Measurements from ENCODE around the gene CC2D2A.

The CC2D2A gene

DNA sequence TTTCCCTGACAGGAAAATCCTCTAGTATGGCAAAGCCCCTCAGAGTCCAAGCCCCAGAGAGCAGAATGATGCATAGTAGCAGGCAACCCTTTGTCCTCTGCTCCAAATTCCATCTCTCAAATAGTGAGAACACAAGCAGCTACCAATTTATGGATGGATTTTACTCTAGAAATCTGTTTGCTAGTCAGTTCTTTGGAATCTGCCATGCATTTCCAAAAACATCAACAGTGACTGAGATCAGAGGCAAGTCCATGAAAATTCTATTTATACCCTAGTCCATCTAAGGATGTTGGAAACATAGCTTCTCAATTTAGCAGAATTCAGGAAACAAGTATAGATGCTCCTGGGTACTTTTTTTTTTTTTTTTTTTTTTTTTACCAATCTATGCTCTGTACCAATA is 10.0 kb upstream of the CC2D2A start:
- in situ Hi-C loops (cut with HindIII; ENCODE audit: low sequenced_read_pairs), result no loop called here

DNA sequence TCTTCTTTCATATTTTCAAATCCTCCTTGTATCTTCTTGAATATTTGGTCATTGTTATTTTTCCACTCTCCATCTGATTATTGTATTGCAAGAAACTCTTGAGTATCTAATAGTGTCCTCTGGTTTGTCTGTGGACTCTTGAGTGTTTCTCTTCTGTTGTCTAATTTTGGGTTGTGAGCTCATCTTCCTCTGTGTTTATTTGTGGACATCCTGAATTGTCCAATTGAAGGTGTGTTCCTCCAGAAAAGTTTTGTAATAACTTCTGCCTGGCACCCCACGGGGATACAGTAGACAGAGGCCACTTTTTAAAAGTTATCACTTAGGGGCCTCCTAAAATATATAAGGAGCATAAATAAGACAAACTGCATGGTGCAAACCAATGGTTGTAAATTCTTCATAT is 3.1 kb upstream of the CC2D2A start:
- in situ Hi-C loops (cut with HindIII; ENCODE audit: low sequenced_read_pairs), result no loop called here

DNA sequence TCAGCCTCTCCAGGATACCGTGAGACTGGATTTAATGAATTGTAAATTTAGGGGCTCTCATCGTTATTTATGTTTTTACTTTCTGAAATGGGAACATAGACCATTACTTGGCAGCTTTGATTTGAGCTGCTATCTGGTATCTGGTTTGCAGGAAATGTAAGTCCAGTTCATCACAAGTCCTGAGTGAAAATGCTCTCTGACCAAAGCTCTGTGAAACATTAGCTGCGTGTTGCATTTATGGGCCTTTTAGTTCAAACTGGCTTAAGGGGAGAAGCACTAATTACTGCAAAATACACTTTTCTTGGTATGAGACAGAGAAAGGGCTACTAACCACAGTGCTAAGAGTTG is 420 bp downstream of the CC2D2A start:
- in situ Hi-C loops (cut with HindIII; ENCODE audit: low sequenced_read_pairs), result no loop called here

DNA sequence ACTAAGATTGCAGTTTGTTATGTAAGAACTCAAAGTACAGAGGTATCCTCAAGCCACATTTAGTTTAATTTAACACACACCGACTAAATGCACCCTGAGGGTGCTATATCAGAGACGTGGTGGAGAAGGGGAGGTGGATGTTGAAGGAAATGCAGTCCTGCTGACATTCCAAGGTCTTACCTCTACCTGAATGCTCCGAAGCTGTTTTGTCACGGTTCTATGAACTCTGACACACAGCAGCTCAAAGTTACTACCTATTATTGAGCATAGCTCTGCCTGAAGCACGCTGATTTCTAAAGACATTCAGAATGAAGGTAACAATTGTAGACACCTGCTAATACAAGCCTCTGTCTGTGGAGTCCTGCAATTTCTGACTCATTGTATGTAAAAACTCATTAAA is 6.7 kb downstream of the CC2D2A start:
- in situ Hi-C loops (cut with HindIII; ENCODE audit: low sequenced_read_pairs), result no loop called here

DNA sequence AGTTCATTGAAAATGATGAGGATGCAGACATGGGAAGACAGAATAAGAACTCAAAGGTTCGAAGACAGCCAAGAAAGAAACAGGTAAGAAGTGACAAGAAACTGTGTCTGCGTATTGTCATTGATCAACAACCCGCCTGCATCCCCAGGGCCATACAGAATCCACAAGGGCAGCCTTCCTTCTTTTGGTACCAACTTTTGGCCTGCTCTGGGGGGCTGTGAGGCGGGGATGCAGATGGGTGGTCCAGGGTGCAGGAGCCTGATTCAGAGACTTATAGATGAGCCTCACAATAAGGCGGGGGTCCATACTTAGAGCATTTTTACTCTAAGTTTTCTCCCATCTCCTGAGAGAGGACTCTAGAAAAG is 9.0 kb downstream of the CC2D2A start:
- in situ Hi-C loops (cut with HindIII; ENCODE audit: low sequenced_read_pairs), result no loop called here

DNA sequence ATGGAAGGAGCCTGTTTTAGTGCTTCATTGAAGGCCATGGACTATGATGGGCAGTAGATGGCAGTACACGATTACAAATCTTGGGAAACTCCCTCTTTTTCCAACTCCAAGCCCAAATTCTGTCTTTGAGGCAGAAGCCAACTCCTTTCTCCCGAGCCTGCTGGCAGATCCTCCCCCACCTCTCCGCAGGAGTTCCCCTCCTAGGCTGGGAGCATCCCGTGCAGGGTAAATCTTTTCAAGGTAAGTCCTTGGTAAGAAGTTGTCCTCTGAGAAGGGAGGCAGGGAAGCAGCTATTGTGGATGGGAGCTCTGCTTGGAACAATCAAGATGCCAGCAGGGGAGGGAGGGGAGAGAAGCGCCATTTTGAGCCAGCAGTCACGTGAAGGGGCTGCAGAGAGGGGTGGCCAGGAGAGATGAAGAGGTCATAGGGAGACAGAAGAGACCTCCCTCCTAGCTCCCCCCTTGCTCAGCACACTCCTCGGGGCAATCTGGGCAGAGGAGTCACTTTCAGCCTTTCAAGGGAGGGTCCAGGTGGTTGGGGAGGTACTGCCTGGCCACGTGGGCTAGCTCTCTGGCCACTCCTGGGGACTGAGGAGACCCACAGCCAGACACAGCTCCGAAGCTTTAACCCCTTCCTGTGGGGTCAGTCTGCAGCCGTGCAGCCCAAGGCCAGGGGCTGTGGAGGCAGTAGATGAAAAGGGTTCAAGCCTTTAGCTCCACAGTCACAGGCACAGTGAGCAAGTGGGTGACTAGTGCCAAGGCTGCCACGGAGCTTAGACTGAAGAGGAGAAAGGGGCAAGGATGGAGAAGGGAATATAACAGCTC is 9.6 kb downstream of the CC2D2A start:
- in situ Hi-C loops (cut with HindIII; ENCODE audit: low sequenced_read_pairs), result no loop called here

DNA sequence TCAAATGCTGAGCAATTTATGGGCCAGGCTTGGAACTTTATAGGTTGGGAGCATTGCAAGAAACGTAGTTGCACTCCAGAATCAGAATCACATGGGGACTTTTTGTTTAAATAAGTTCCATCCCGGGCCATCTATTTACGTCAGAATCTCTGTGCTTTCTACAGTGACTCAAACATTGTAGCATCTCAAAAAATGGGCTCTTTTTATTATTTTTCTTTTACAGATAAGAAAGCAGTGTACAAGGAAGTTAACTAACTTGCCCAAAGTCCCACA is 10.2 kb downstream of the CC2D2A start:
- in situ Hi-C loops (cut with HindIII; ENCODE audit: low sequenced_read_pairs), result no loop called here

DNA sequence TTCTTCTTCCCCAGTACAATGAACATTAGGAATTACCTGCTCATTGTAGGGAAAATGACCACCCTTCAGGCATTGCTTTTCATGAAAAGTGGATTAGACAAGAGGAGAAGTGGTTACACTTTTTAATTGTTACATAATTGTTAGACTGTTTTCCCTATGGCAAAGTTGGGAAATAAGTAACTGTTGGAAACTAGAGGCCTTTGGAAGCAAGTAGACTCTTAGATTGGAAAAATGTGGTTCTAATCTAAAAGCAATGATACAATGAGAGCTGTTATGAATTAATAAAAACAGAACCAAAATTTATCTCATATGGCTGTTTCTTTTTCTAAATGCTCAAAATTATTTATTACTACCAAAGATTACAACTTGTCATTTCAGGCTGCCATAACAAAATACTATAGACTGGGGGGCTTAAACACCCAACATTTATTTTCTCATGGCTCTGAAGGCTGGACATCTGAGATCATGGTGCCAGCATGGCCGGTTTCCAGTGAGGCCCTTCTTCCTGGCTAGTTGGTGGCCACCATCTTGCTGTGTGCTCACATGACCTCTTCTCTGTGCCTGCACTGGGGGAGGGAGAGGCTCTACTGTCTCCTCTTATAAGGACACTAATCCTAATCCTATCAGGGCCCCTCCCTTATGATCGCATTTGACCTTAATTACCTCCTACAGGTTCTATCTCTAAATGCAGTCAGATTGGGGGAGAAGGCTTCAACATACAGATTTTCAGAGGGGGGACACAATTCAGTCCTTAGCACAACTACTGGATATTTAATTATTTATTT is 12.5 kb downstream of the CC2D2A start:
- in situ Hi-C loops (cut with HindIII; ENCODE audit: low sequenced_read_pairs), result no loop called here

DNA sequence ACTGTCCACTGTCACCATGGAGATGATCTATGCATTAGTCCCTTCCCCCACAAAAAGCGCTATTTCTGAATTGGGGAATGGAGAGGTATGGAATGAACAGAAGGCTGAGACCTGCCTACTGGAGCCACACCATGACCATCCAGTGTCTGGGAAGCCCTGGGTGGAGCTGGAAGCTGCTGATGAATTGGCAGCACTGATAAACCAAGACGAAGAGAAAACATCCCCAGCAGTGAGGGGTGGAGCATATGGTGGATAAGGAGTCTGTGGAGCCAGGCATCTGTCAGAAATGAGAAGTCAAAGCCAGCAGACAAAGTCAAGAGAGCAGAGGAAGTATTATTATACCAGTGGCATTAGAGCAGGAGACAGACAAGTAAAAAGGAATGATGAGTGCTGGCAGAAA is 13.2 kb downstream of the CC2D2A start:
- in situ Hi-C loops (cut with HindIII; ENCODE audit: low sequenced_read_pairs), result no loop called here

DNA sequence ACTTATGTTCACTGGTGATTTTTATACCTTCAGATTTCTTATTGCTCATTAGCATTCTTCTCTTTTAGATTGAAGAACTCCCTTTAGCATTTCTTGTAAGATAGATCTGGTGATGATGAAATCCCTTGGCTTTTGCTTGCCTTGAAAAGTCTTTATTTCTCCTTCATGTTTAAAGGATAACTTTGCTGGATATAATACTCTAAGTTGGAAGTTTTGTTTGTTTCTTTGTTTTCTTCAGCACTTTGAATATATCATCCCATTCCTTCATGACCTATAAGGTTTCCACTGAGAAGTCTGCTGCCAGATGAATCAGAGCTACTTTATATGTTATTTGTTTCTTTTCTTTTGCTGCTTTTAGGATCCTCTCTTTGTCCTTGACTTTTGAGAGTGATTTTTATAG is 18.5 kb downstream of the CC2D2A start:
- in situ Hi-C loops (cut with HindIII; ENCODE audit: low sequenced_read_pairs), result no loop called here

DNA sequence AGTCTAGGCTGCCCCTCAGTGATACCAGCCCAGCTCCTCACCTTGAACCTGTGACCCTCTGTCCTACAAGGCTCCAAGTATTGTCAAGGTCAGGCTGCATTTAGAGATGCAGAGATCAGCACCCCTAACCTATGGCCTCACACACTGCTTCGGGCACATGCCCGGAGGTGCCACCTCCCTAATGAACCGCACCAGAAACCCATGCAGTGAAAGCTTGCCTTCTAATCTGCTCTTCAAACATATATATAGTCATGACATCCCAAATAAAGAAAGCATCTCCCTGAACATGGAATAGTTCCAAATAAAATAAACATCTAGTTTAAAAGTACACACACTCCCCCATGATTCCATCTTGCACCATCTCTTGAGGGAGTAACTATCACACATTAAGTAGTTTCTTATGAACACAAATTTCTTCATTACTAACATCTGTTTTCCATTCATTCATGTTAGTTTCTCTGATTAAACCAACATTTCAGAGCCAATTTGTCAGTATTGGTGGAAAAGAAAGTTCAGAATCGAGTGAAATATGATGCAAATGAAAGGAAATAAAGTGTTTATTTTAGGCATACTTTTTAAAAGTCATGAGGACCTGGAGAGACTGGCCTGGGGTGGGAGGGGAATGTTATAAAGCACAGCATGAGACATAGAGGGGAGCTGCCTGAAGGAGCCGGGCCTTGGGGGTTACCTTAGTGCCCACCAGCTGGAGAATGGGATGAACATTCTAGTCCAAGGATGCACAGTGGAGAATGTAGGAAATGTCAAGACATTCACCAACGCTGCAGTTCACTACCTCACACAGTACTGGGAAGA is 19.2 kb downstream of the CC2D2A start:
- in situ Hi-C loops (cut with HindIII; ENCODE audit: low sequenced_read_pairs), result no loop called here

DNA sequence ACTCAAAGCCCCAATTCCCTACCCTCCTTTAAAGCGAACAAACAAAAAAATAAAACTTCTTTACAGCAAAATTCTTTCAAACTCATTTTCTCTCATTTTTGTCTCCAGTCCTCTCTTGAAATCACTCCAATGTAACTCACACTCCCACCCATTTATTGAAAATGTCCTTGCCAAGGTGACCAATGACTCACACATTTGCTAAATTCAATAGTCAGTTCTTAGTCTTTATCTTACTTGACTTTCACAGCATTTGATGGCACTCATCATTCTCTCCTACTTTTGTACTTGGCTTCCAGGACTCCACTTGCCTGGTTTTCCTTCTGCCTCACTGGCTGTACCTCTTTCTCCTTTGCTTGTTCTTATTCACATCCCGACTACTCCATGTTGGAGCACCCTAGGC is 19.9 kb downstream of the CC2D2A start:
- in situ Hi-C loops (cut with HindIII; ENCODE audit: low sequenced_read_pairs), result no loop called here

DNA sequence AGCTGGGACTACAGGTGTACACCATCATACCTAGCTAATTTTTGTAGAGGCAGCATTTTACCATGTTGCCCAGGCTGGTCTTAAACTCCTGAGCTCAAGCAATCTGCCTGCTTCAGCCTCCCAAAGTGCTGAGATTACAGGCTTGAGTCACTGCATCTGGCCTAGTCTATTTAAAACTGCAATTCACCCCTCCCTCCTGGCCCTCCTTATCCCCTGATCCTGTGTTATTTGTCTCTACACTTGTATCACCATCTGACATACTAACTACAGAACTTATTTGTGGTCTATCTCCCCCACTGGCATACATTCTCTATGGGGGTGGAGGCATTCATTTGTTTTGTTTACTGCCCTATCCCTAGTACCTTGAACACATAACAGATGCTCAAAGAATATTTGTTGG is 23.7 kb downstream of the CC2D2A start:
- in situ Hi-C loops (cut with HindIII; ENCODE audit: low sequenced_read_pairs), result no loop called here

DNA sequence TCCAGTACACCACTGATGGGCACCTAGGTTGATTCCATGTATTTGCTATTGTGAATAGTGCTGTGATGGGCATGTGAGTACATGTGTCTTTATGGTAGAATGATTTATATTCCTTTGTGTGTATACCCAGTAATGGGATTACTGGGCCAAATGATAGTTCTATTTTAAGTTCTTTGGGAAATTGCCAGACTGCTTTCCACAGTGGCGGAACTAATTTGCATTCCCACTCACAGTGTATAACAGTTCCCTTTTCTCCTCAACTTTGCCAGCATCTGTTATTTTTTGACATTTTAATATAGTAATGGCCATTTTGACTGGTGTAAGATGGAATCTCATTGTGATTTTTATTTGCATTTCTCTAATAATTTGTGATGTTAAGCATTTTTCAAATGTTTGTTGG is 25.9 kb downstream of the CC2D2A start:
- in situ Hi-C loops (cut with HindIII; ENCODE audit: low sequenced_read_pairs), result no loop called here

DNA sequence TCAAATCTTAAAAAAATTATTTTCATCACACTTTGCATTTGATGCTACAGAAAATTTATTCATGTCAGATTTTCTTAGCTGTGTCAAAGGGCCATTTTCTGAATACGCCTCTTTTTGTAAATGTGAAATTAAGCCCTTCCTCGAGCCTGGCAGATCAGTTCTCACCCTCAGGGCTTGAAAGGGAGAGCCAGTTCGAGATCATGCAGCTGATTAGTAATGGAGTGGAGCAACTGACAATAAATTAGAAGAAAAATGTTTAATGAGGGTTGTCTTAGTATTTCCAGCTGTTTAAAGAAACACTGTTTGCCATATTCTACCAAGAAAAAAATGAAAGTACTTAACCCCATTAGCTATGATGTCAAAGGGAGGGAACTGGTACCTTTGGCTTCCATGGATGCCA is 28.7 kb downstream of the CC2D2A start:
- in situ Hi-C loops (cut with HindIII; ENCODE audit: low sequenced_read_pairs), result no loop called here

DNA sequence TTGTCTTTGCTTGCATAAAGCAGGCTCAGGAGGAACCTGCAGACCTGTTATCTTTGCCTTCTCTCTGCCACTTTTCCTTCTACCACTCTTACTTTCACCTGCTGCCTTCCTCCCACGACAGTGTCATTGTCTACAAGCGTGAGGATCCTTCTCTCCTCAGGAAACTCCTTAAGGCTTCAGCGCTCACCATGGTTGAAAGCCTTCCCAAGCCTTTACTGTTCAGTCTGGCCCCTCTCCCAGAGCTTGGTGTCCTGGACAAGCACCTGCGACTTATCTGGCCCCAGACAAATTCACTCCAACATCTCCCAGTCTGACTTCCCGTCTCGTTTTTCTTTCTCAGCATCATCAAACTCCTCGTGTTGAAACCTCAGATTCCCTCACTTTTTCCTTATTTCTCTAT is 31.0 kb downstream of the CC2D2A start:
- in situ Hi-C loops (cut with HindIII; ENCODE audit: low sequenced_read_pairs), result no loop called here

DNA sequence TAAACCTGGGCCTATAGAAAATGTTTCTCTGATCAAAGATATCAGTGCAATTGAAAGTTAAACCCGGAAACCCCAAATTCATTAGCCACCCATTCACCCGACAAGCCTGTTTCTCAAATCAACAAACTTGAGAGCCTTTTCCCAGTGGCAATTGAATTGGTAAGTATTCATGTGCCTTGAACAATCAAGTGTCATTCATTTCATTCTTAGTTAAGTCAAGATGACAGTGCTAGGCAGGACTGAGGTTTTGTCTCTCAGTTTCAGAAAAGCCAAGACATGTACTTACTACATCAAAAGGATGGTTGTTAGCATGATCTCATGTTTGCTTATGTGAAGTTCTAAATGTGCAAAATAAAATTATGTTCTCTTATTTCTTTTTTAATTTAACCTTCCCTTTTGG is 32.3 kb downstream of the CC2D2A start:
- in situ Hi-C loops (cut with HindIII; ENCODE audit: low sequenced_read_pairs), result no loop called here

DNA sequence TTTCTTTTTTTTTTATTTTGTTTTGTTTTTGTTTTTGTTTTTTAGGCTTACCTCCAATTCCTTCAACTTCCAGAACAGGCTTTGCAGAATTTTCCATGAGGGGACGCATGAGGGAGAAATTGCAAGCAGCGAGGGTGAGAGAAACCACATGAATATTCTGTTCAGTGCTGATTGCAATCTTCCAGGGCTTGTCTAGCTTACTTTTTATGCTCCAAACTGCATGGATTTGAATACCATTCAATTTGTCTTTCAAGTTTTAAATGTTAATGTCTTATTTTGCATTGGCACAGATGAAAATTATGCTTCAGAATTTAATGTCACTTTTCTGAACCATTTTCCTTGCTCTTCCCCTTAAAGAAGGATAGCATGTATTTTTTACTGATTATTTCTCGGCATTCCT is 32.7 kb downstream of the CC2D2A start:
- in situ Hi-C loops (cut with HindIII; ENCODE audit: low sequenced_read_pairs), result no loop called here

DNA sequence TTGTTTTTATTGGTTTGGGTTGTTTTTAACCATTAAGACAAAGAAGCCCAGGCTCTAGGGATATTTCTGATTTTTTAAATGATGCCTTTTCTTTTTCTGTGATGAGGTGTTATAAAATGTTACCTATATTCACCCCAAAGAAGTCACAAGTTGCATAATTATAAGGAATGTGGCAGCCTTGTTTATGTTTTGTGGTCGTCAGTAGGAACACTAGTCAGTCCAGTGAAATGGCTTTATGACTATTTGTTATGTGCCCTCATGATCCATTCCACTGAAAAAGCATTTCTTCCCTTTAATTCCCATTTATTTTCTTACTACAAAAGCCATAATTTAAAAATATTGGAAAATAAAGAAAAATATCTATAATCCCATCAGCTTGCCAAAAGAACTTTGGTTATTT is 34.4 kb downstream of the CC2D2A start:
- in situ Hi-C loops (cut with HindIII; ENCODE audit: low sequenced_read_pairs), result no loop called here

DNA sequence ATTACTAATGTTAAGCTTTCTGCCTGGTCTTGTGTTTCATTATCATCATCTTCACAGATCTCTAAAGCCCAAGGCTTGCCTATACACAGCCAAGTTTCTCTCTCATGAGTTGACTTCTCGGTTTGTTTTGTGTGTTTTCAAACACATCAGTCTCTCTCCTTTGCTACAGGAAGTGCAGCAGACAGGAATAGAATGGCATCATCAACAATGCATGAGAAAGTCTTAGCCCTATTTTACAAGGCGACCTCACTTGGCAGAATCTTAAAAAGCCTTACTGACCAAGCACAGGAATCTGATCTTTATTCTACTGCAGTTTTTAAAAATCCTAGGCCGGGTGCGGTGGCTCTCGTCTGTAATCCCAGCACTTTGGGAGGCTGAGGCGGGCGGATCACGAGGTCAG is 36.8 kb downstream of the CC2D2A start:
- in situ Hi-C loops (cut with HindIII; ENCODE audit: low sequenced_read_pairs), result no loop called here

DNA sequence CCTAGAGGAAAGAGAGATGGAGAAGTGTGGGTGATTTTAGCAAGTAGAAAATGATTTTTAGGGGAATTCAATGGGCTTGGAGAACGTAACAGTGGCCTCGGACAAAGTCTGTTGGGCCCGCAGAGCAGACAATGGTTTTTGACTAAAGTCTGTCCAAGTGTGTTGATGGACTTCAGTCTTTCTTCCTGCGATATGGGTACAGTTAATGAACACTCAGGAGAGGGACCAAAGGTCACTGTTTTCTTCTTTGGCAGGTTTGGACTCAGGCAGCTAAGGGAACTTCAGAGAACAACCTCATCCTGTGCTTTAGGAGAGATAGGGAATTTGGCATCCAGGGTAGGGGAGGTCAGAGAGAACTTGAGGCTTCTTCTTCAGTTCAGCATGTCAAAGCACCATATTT is 38.0 kb downstream of the CC2D2A start:
- in situ Hi-C loops (cut with HindIII; ENCODE audit: low sequenced_read_pairs), result no loop called here

DNA sequence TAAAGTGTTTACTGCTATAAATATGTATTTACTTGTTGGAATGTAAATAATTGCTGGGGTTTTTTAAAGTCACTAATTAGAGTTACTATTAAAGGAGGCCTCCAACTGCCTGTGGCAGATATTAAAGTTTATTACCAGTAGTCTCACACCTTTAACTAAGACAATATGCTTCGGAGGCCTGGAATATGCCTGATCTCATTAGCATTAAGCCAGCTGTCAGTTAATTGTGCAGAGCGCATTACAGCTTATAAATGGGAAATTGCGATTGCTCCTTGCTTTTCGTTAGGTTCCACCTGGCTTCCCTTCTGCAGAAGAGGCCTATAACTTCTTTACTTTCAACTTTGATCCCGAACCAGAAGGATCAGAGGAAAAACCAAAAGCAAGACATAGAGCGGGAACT is 41.3 kb downstream of the CC2D2A start:
- in situ Hi-C loops (cut with HindIII; ENCODE audit: low sequenced_read_pairs), result no loop called here
